ENCODE measurements around the gene STEAP2.

- TF ChIP-seq CTCF (conservative IDR thresholded peaks at IDR 0.05; ENCODE audit: low read length) (no peak), EZH2phosphoT487 (IDR thresholded peaks at IDR 0.05; ENCODE audit: borderline replicate concordance, low read depth, low read length) (no peak)
Measured at GRCh38 chr7:90172121-90172520, 39.4 kb upstream of the STEAP2 start.
